ENCODE results near the gene TYMS. TPM values are rescaled to one million over a fixed set of nuclear protein-coding genes. Genes with fewer than 3 reads are reported as not detected.

TYMS gene
- total RNA-seq, 1 experiment from 2014 or later: 140 TPM

- H4K91ac ChIP-seq (ENCODE audit: insufficient read length, low read depth, low read length): no peak overlapping the region
- no peak overlapping the region for H2BK120ac ChIP-seq (ENCODE audit: low read depth, low read length, poor library complexity, severe bottlenecking)
- H2BK20ac ChIP-seq (ENCODE audit: low read depth, low read length, poor library complexity, severe bottlenecking): no peak overlapping the region
- no peaks in the 10 kb centered on the region for H3K23me2 ChIP-seq (ENCODE audit: insufficient read length, low read depth, low read length, poor library complexity, severe bottlenecking)
- peaks cover 3 to 7% of the 10 kb centered on the region in 2 experiments for H3K9me3 Mint-ChIP-seq
- no peak overlapping the region for H2BK15ac ChIP-seq (ENCODE audit: low read depth, low read length)
- H3K4me2 ChIP-seq (ENCODE audit: insufficient read depth, insufficient read length, low read length): no peak overlapping the region
- H3K27me3 ChIP-seq (ENCODE audit: insufficient read depth, low read length): no peaks in the 10 kb centered on the region
- no peak overlapping the region for H3T11ph ChIP-seq (ENCODE audit: low read length)
- H3K36me3 Mint-ChIP-seq (ENCODE audit: insufficient read depth in 1 of 3, low read depth in 3 of 3): peaks cover 31 to 82% (median 72%) of the 10 kb centered on the region in 3 experiments
- no peak overlapping the region for H2BK12ac ChIP-seq (ENCODE audit: insufficient read length, low read depth, low read length)
- H3K9me3 ChIP-seq (ENCODE audit: control insufficient read depth, low read depth, low read length): no peaks in the 10 kb centered on the region
- H3K4ac ChIP-seq (ENCODE audit: low read depth, low read length): no peak overlapping the region
- H3K56ac ChIP-seq (ENCODE audit: insufficient read length, low read depth, low read length): no peak overlapping the region
- H4K8ac ChIP-seq (replicated peaks; ENCODE audit: insufficient read length, low read depth, low read length): no peak overlapping the region
- TF ChIP-seq CTCF (conservative IDR thresholded peaks at IDR 0.05): no peak
- H3K27ac ChIP-seq (ENCODE audit: insufficient read length, low read depth, low read length): no peak overlapping the region
- H4K5ac ChIP-seq (ENCODE audit: insufficient read length, low read depth, low read length): no peak overlapping the region
- H3K4me1 Mint-ChIP-seq: 0 out of 4 replicates have a peak, but pooled peaks cover 0 to 3% of the 10 kb centered on the region in 2 experiments
- H2AK5ac ChIP-seq (ENCODE audit: insufficient read length, low read length): no peak overlapping the region
- no peaks in the 10 kb centered on the region for H3K4me1 ChIP-seq (ENCODE audit: insufficient read depth, low read length)
- no CpG with 5 or more reads among the region's 1 CpG for WGBS (ENCODE audit: extremely low coverage, insufficient read length, low lambda C conversion rate)
- no peak overlapping the region for H3K14ac ChIP-seq (ENCODE audit: insufficient read depth, low read length)
- no peak overlapping the region for H2BK5ac ChIP-seq (ENCODE audit: insufficient read length, low read length)
- H3K27ac Mint-ChIP-seq: no peak overlapping the region
- no peak overlapping the region for H3K23ac ChIP-seq (ENCODE audit: insufficient read length, low read depth, low read length)
- no peak overlapping the region for H2AFZ ChIP-seq (ENCODE audit: low read length)
- no peak for DNase-seq
- H4K20me1 ChIP-seq (ENCODE audit: control insufficient read depth, insufficient read depth, insufficient read length): no peaks in the 10 kb centered on the region
- no peak overlapping the region for H3K18ac ChIP-seq (ENCODE audit: insufficient read length, low read depth, low read length)
- H3K27me3 Mint-ChIP-seq (ENCODE audit: low read depth): no peaks in the 10 kb centered on the region
- H3K4me3 Mint-ChIP-seq: no peak overlapping the region
- peaks cover 3% of the 10 kb centered on the region; the same call in 1 of the 2 replicates for H3K79me2 ChIP-seq (ENCODE audit: insufficient read depth, low read length)
- H3K9ac ChIP-seq (ENCODE audit: extremely low read depth, insufficient read length, low read length): no peak overlapping the region
- no peaks in the 10 kb centered on the region for H3K79me1 ChIP-seq (ENCODE audit: insufficient read depth, low read depth, low read length, poor library complexity, severe bottlenecking)
These were observed 14.0 kb downstream of the TYMS start for GRCh38 chr18:671405-671804.
